Measurements from ENCODE around the gene ACVR1. TPM values are rescaled to one million over a fixed set of nuclear protein-coding genes. Genes with fewer than 3 reads are reported as not detected.
"Not testable (repeated sequence)": the region's sequence is repeated elsewhere in the genome, so short reads cannot be mapped to it uniquely, and the experiment has no call there.

Gene ACVR1
- total RNA-seq, 1 donor from 2014 or later: 66.6 TPM

GRCh38 chr2:157726946-157727345, 149.2 kb downstream of the ACVR1 start:
- Mint-ChIP-seq H3K9me3 (ENCODE audit: unreplicated experiment) (peaks cover 42% of the 10 kb centered on the region), H3K36me3 (ENCODE audit: unreplicated experiment) (peaks cover 58% of the 10 kb centered on the region), H3K27ac (ENCODE audit: unreplicated experiment) (no peak overlapping the region), H3K4me1 (ENCODE audit: unreplicated experiment) (peaks cover 19% of the 10 kb centered on the region), H3K27me3 (ENCODE audit: unreplicated experiment) (no peaks in the 10 kb centered on the region), H3K4me3 (ENCODE audit: unreplicated experiment) (no peak overlapping the region)
- TF ChIP-seq, protein P1, sequence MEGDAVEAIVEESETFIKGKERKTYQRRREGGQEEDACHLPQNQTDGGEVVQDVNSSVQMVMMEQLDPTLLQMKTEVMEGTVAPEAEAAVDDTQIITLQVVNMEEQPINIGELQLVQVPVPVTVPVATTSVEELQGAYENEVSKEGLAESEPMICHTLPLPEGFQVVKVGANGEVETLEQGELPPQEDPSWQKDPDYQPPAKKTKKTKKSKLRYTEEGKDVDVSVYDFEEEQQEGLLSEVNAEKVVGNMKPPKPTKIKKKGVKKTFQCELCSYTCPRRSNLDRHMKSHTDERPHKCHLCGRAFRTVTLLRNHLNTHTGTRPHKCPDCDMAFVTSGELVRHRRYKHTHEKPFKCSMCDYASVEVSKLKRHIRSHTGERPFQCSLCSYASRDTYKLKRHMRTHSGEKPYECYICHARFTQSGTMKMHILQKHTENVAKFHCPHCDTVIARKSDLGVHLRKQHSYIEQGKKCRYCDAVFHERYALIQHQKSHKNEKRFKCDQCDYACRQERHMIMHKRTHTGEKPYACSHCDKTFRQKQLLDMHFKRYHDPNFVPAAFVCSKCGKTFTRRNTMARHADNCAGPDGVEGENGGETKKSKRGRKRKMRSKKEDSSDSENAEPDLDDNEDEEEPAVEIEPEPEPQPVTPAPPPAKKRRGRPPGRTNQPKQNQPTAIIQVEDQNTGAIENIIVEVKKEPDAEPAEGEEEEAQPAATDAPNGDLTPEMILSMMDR (IDR thresholded peaks at IDR 0.05): no peak
- no peak for DNase-seq (ENCODE audit: extremely low spot score, unreplicated experiment)

GRCh38 chr2:157725846-157726245, 150.3 kb downstream of the ACVR1 start:
- Mint-ChIP-seq H3K36me3 (ENCODE audit: unreplicated experiment) (peaks cover 61% of the 10 kb centered on the region), H3K4me3 (ENCODE audit: unreplicated experiment) (no peak overlapping the region), H3K9me3 (ENCODE audit: unreplicated experiment) (peaks cover 42% of the 10 kb centered on the region), H3K27me3 (ENCODE audit: unreplicated experiment) (no peaks in the 10 kb centered on the region), H3K4me1 (ENCODE audit: unreplicated experiment) (peaks cover 19% of the 10 kb centered on the region), H3K27ac (ENCODE audit: unreplicated experiment) (peak overlapping the region; percentile 58)
- TF ChIP-seq, protein P1 (IDR thresholded peaks at IDR 0.05): no peak
- no peak for DNase-seq (ENCODE audit: extremely low spot score, unreplicated experiment)

DNA sequence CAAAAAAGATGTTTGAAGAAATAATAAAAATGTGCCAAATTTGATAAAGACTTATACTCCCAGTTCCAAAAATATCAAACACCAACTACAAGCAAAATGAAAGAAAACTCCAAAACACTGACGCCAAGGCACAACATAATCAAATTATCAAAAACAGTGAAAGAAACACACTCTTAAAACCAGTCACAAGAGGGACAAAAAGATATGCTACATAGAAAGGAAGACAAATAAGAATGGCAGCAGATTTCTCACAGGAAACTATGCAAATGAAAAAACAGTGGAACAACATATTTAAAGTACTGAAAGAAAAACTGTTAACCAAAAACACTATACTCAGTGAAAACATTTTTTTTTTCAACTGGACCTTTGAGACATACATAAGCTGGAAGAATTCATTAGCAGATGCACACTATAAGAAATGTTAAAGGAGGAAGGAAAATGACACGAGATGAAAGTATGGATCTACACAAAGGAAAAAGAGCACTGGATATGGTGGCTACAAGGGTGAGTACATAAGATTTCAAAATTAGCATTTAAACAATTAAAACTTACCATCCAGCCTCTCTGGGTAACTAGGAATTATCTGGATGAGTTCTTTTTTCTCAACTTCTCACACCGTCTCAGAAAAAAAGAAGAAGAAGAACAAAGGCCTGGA, 153.4 kb downstream of the ACVR1 start:
- Mint-ChIP-seq H3K36me3 (ENCODE audit: unreplicated experiment) (peaks cover 51% of the 10 kb centered on the region), H3K27ac (ENCODE audit: unreplicated experiment) (no peak overlapping the region), H3K9me3 (ENCODE audit: unreplicated experiment) (peaks cover 28% of the 10 kb centered on the region), H3K4me1 (ENCODE audit: unreplicated experiment) (peaks cover 19% of the 10 kb centered on the region), H3K27me3 (ENCODE audit: unreplicated experiment) (no peaks in the 10 kb centered on the region), H3K4me3 (ENCODE audit: unreplicated experiment) (no peak overlapping the region)
- DNase-seq (ENCODE audit: extremely low spot score, unreplicated experiment): no peak
- TF ChIP-seq, protein P1 (IDR thresholded peaks at IDR 0.05): no peak

- Mint-ChIP-seq H3K27me3 (ENCODE audit: unreplicated experiment) (no peaks in the 10 kb centered on the region), H3K36me3 (ENCODE audit: unreplicated experiment) (peaks cover 56% of the 10 kb centered on the region)
Measured at GRCh38 chr2:157720504-157720903, 155.6 kb downstream of the ACVR1 start.

DNA sequence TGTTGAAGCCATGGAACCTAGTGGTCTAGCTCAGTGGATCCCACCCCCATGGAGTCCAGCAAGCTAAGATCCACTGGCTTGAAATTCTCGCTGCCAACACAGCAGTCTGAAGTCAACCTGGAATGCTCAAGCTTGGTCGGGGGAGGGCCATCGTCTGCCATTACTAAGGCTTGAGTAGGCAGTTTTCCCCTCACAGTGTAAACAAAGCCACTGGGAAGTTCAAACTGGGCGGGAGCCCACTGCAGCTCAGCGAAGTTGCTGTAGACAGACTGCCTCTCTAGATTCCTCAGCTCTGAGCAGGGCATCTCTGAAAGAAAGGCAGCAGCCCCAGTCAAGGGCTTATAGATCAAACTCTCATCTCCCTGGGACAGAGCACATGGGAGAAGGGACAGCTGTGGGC, 171.5 kb downstream of the ACVR1 start:
- H3K27me3 Mint-ChIP-seq (ENCODE audit: unreplicated experiment); H3K4me3 Mint-ChIP-seq (ENCODE audit: unreplicated experiment); H3K27ac Mint-ChIP-seq (ENCODE audit: unreplicated experiment); H3K4me1 Mint-ChIP-seq (ENCODE audit: unreplicated experiment); DNase-seq (ENCODE audit: extremely low spot score, unreplicated experiment): not testable (repeated sequence)
- H3K36me3 Mint-ChIP-seq (ENCODE audit: unreplicated experiment): peaks cover 58% of the 10 kb centered on the region
- peaks cover 59% of the 10 kb centered on the region for H3K9me3 Mint-ChIP-seq (ENCODE audit: unreplicated experiment)

More at GRCh38 chr2:157720504-157720903, 155.6 kb downstream of the ACVR1 start:
- TF ChIP-seq, protein P1 (IDR thresholded peaks at IDR 0.05): no peak
- Mint-ChIP-seq H3K27ac (ENCODE audit: unreplicated experiment) (no peak overlapping the region), H3K9me3 (ENCODE audit: unreplicated experiment) (peaks cover 26% of the 10 kb centered on the region), H3K4me1 (ENCODE audit: unreplicated experiment) (peaks cover 3% of the 10 kb centered on the region), H3K4me3 (ENCODE audit: unreplicated experiment) (no peak overlapping the region)
- no peak for DNase-seq (ENCODE audit: extremely low spot score, unreplicated experiment)

DNA sequence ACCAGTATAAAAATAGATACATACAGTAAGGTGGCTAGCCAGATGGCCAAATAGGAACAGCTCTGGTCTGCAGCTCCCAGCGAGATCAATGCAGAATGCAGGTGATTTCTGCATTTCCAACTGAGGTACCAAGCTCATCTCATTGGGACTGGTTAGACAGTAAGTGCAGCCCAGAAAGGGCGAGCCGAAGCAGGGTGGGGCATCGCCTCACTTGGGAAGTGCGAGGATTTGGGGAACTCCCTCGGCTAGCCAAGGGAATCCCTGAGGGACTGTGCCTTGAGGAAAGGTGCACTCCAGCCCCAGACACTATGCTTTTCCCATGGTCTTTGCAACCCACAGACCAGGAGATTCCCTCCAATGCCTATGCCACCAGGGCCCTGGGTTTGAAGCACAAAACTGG, 172.0 kb downstream of the ACVR1 start:
- H3K36me3 Mint-ChIP-seq (ENCODE audit: unreplicated experiment): peaks cover 55% of the 10 kb centered on the region
- not testable (repeated sequence) for H3K4me1 Mint-ChIP-seq (ENCODE audit: unreplicated experiment); H3K27ac Mint-ChIP-seq (ENCODE audit: unreplicated experiment); H3K27me3 Mint-ChIP-seq (ENCODE audit: unreplicated experiment); DNase-seq (ENCODE audit: extremely low spot score, unreplicated experiment); H3K4me3 Mint-ChIP-seq (ENCODE audit: unreplicated experiment)
- peaks cover 59% of the 10 kb centered on the region for H3K9me3 Mint-ChIP-seq (ENCODE audit: unreplicated experiment)

All from osteocyte (in vitro differentiated cells).